Endodermal cell (in vitro differentiated cells): ENCODE data around the gene NDUFS6. TPM values are rescaled to one million over a fixed set of nuclear protein-coding genes. Genes with fewer than 3 reads are reported as not detected.
A peak's percentile ranks its signal among the peaks of the same experiment; 100 is the strongest.

Source experiments
- DNase-seq: peaks from one replicate; pipeline ENCODE4 v3.0.0-alpha.2; 2017
- H3K27ac ChIP-seq: 2 replicates; pipeline ENCODE4 v1.5.1; 2013; ENCODE audit warnings: mild to moderate bottlenecking, low read depth, low read length, moderate library complexity
- H3K27me3 ChIP-seq: 2 replicates; pipeline ENCODE4 v1.6.1; 2013; ENCODE audit warnings: mild to moderate bottlenecking, low read length, moderate library complexity; ENCODE audit not compliant: insufficient read depth, control insufficient read depth, poor library complexity, severe bottlenecking
- H3K36me3 ChIP-seq: 2 replicates; pipeline ENCODE4 v1.7.0; 2013; ENCODE audit warnings: mild to moderate bottlenecking, low read length, moderate library complexity; ENCODE audit not compliant: control insufficient read depth, insufficient read depth
- H3K4me1 ChIP-seq: one replicate; pipeline ENCODE4 v1.7.0; 2013; ENCODE audit warnings: low read length; ENCODE audit not compliant: control insufficient read depth, insufficient read depth
- H3K4me3 ChIP-seq: 2 replicates; pipeline ENCODE4 v1.5.1; 2013; ENCODE audit warnings: mild to moderate bottlenecking, low read length, moderate library complexity
- H3K9ac ChIP-seq: 2 replicates; pipeline ENCODE4 v1.6.1; 2013; ENCODE audit warnings: mild to moderate bottlenecking, low read length, moderate library complexity; ENCODE audit not compliant: poor library complexity, severe bottlenecking; ENCODE audit errors: extremely low read depth
- H3K9me3 ChIP-seq: 2 replicates; pipeline ENCODE4 v1.6.1; 2013; ENCODE audit warnings: mild to moderate bottlenecking, low read length, moderate library complexity; ENCODE audit not compliant: control insufficient read depth
- H3K27ac Mint-ChIP-seq: 2 replicates; pipeline ENCODE4 v1.8.0; 2020; ENCODE audit warnings: mixed read lengths
- H3K27me3 Mint-ChIP-seq: 2 replicates; pipeline ENCODE4 v1.8.0; 2021; ENCODE audit warnings: mild to moderate bottlenecking, mixed read lengths; ENCODE audit not compliant: insufficient read depth
- H3K36me3 Mint-ChIP-seq: 2 replicates; pipeline ENCODE4 v1.8.0; 2020; ENCODE audit warnings: low read depth, mixed read lengths
- H3K4me1 Mint-ChIP-seq: 2 replicates; pipeline ENCODE4 v1.8.0; 2020; ENCODE audit warnings: mixed read lengths
- H3K4me3 Mint-ChIP-seq: 2 replicates; pipeline ENCODE4 v1.8.0; 2020; ENCODE audit warnings: mild to moderate bottlenecking, moderate library complexity, mixed read lengths
- H3K9me3 Mint-ChIP-seq: 2 replicates; pipeline ENCODE4 v1.8.0; 2020; ENCODE audit warnings: mild to moderate bottlenecking, mixed read lengths
- CTCF ChIP-seq: fragments of 200-600 bp; sonication (generic); conservative IDR thresholded peaks from 2 replicates; pipeline ENCODE4 v1.5.0; 2021; ENCODE audit warnings: antibody characterized with exemption, mild to moderate bottlenecking
- WGBS, 2 experiments: methylation state at CpG; one replicate each; pipeline versions ENCODE4 v1.1.5 to v1.1.7; 2013; ENCODE audit warnings: missing lambda C conversion rate in 2 of 2, mixed read lengths in 1 of 2; ENCODE audit not compliant: insufficient coverage in 1 of 2, insufficient read length in 1 of 2; 5-methylcytosine and 5-hydroxymethylcytosine counted together
- total RNA-seq, 2 donors: library from RNA; stranded (reverse); fragmentation: NEBNext Ultra II Directional in 1 of 2; extraction: Animal tissue kit (Norgen Biotek cat#: 25700) in 1 of 2; gene quantifications; 2 replicates in 1 of 2; 3 replicates in 1 of 2; pipeline ENCODE4 v1.2.1, GENCODE V29; 2021

The NDUFS6 gene
- total RNA-seq, 2 donors from 2014 or later, result 47.9 to 65.2 TPM

- no peak for DNase-seq
- TF ChIP-seq CTCF, result no peak
- no peaks in the 10 kb centered on the region for H3K4me1 Mint-ChIP-seq
- 74 to 84% methylated on average over 3 to 6 of the region's 6 CpGs for WGBS, 2 experiments
- Histone ChIP-seq H3K9ac (no peak overlapping the region), H3K27ac (no peak overlapping the region), H3K4me1 (no peaks in the 10 kb centered on the region), H3K27me3 (no peaks in the 10 kb centered on the region), H3K4me3 (no peak overlapping the region), H3K9me3 (no peaks in the 10 kb centered on the region), H3K36me3 (no peaks in the 10 kb centered on the region)
- no peak overlapping the region for H3K4me3 Mint-ChIP-seq
- H3K36me3 Mint-ChIP-seq, result no peaks in the 10 kb centered on the region
- H3K9me3 Mint-ChIP-seq, result peaks cover 3% of the 10 kb centered on the region
- H3K27ac Mint-ChIP-seq, result no peak overlapping the region
- H3K27me3 Mint-ChIP-seq, result peaks cover 2% of the 10 kb centered on the region
Observed at GRCh38 chr5:1770443-1770802, 30.8 kb upstream of the NDUFS6 start.

GRCh38 chr5:1771149-1772065 lies 29.8 kb upstream of the NDUFS6 start:
- no peaks in the 10 kb centered on the region for H3K4me1 Mint-ChIP-seq
- H3K27ac ChIP-seq, result no peak overlapping the region
- H3K36me3 Mint-ChIP-seq, result no peaks in the 10 kb centered on the region
- no peak for DNase-seq
- H3K27ac Mint-ChIP-seq, result no peak overlapping the region
- no peaks in the 10 kb centered on the region for H3K27me3 ChIP-seq
- no peaks in the 10 kb centered on the region for H3K9me3 ChIP-seq
- H3K9ac ChIP-seq, result no peak overlapping the region
- H3K4me3 ChIP-seq, result no peak overlapping the region
- 88 to 92% methylated on average over 17 to 20 of the region's 20 CpGs for WGBS, 2 experiments
- H3K9me3 Mint-ChIP-seq, result peaks cover 7% of the 10 kb centered on the region
- TF ChIP-seq CTCF, result no peak
- H3K4me3 Mint-ChIP-seq, result no peak overlapping the region
- peaks cover 2% of the 10 kb centered on the region for H3K27me3 Mint-ChIP-seq
- no peaks in the 10 kb centered on the region for H3K4me1 ChIP-seq
- no peaks in the 10 kb centered on the region for H3K36me3 ChIP-seq

- no peaks in the 10 kb centered on the region for H3K4me1 Mint-ChIP-seq
- no peaks in the 10 kb centered on the region for H3K36me3 Mint-ChIP-seq
- H3K9me3 Mint-ChIP-seq, result peaks cover 7% of the 10 kb centered on the region
- no peaks in the 10 kb centered on the region for H3K4me1 ChIP-seq
- H3K9me3 ChIP-seq, result no peaks in the 10 kb centered on the region
- H3K27ac Mint-ChIP-seq, result no peak overlapping the region
- WGBS, 2 experiments, result 67 to 71% methylated on average over 5 of the region's 5 CpGs
- no peak overlapping the region for H3K4me3 ChIP-seq
- no peak overlapping the region for H3K4me3 Mint-ChIP-seq
- peak; percentile 32 for TF ChIP-seq CTCF
- no peak overlapping the region for H3K27ac ChIP-seq
- DNase-seq, result no peak
- H3K9ac ChIP-seq, result no peak overlapping the region
- no peaks in the 10 kb centered on the region for H3K27me3 ChIP-seq
- no peaks in the 10 kb centered on the region for H3K36me3 ChIP-seq
- peaks cover 3% of the 10 kb centered on the region for H3K27me3 Mint-ChIP-seq
Observed at GRCh38 chr5:1772634-1773033, 28.6 kb upstream of the NDUFS6 start.
